ENCODE measurements around the gene ATP6V0A1.
"Not testable (repeated sequence)": the region's sequence is repeated elsewhere in the genome, so short reads cannot be mapped to it uniquely, and the experiment has no call there.

Gene ATP6V0A1

GRCh38 chr17:42458497-42459255 is at the start of gene ATP6V0A1:
TSS of gene ATP6V0A1 (plus strand) at chr17:42458878. CDS start at chr17:42460895, 2,017 bp downstream.
- H3K27ac ChIP-seq (ENCODE audit: low read depth, low read length), result peak within 1 kb of the TSS; percentile 96
- peak within 1 kb of the TSS; percentile 90 for H3K4me3 ChIP-seq (ENCODE audit: low read length)
- H3K4me1 ChIP-seq (ENCODE audit: control insufficient read depth, insufficient read depth, low read length), result peaks cover 6% of the 10 kb centered on the region

GRCh38 chr17:42409523-42410318 is 49.0 kb upstream of the ATP6V0A1 start:
- H3K9ac ChIP-seq (ENCODE audit: low read length), result no peak overlapping the region
- H3K4me3 ChIP-seq (ENCODE audit: low read length), result no peak overlapping the region
- H3K4me1 ChIP-seq (ENCODE audit: control insufficient read depth, insufficient read depth, low read length), result peaks cover 47% of the 10 kb centered on the region
- peaks cover 4% of the 10 kb centered on the region for H3K36me3 ChIP-seq (ENCODE audit: control insufficient read depth, insufficient read depth, low read length)
- H3K27ac ChIP-seq (ENCODE audit: low read depth, low read length), result peak overlapping the region; percentile 77
- H3K27me3 ChIP-seq (ENCODE audit: control insufficient read depth, insufficient read depth, low read length), result no peaks in the 10 kb centered on the region

More at GRCh38 chr17:42458497-42459255, at the start of gene ATP6V0A1:
- Histone ChIP-seq H3K9ac (ENCODE audit: low read length) (peak within 1 kb of the TSS; percentile 39), H3K27me3 (ENCODE audit: control insufficient read depth, insufficient read depth, low read length) (no peaks in the 10 kb centered on the region), H3K36me3 (ENCODE audit: control insufficient read depth, insufficient read depth, low read length) (peaks cover 2% of the 10 kb centered on the region)

- Histone ChIP-seq H3K4me1 (ENCODE audit: control insufficient read depth, insufficient read depth, low read length) (peaks cover 50% of the 10 kb centered on the region), H3K27ac (ENCODE audit: low read depth, low read length) (peak overlapping the region; percentile 77), H3K4me3 (ENCODE audit: low read length) (no peak overlapping the region), H3K36me3 (ENCODE audit: control insufficient read depth, insufficient read depth, low read length) (no peaks in the 10 kb centered on the region), H3K27me3 (ENCODE audit: control insufficient read depth, insufficient read depth, low read length) (no peaks in the 10 kb centered on the region), H3K9ac (ENCODE audit: low read length) (no peak overlapping the region)
Observed at GRCh38 chr17:42410319-42410685, 48.4 kb upstream of the ATP6V0A1 start.

GRCh38 chr17:42411361-42411760 is 47.3 kb upstream of the ATP6V0A1 start:
- Histone ChIP-seq H3K27me3 (ENCODE audit: control insufficient read depth, insufficient read depth, low read length) (no peaks in the 10 kb centered on the region), H3K4me1 (ENCODE audit: control insufficient read depth, insufficient read depth, low read length) (peaks cover 48% of the 10 kb centered on the region), H3K9ac (ENCODE audit: low read length) (no peak overlapping the region), H3K36me3 (ENCODE audit: control insufficient read depth, insufficient read depth, low read length) (no peaks in the 10 kb centered on the region), H3K4me3 (ENCODE audit: low read length) (no peak overlapping the region), H3K27ac (ENCODE audit: low read depth, low read length) (peak overlapping the region; percentile 71)

- H3K36me3 ChIP-seq (ENCODE audit: control insufficient read depth, insufficient read depth, low read length), result no peaks in the 10 kb centered on the region
- H3K4me1 ChIP-seq (ENCODE audit: control insufficient read depth, insufficient read depth, low read length), result peaks cover 45% of the 10 kb centered on the region
- no peaks in the 10 kb centered on the region for H3K27me3 ChIP-seq (ENCODE audit: control insufficient read depth, insufficient read depth, low read length)
- H3K27ac ChIP-seq (ENCODE audit: low read depth, low read length), result peak overlapping the region; percentile 71
- H3K9ac ChIP-seq (ENCODE audit: low read length), result no peak overlapping the region
- H3K4me3 ChIP-seq (ENCODE audit: low read length), result no peak overlapping the region
Observed at GRCh38 chr17:42411905-42412679, 46.6 kb upstream of the ATP6V0A1 start.

GRCh38 chr17:42413464-42414040 is 45.1 kb upstream of the ATP6V0A1 start:
- peak overlapping the region; percentile 51 for H3K27ac ChIP-seq (ENCODE audit: low read depth, low read length)
- no peak overlapping the region for H3K9ac ChIP-seq (ENCODE audit: low read length)
- no peak overlapping the region for H3K4me3 ChIP-seq (ENCODE audit: low read length)
- H3K36me3 ChIP-seq (ENCODE audit: control insufficient read depth, insufficient read depth, low read length), result no peaks in the 10 kb centered on the region
- no peaks in the 10 kb centered on the region for H3K27me3 ChIP-seq (ENCODE audit: control insufficient read depth, insufficient read depth, low read length)
- peaks cover 38% of the 10 kb centered on the region for H3K4me1 ChIP-seq (ENCODE audit: control insufficient read depth, insufficient read depth, low read length)

GRCh38 chr17:42414704-42415409 is 43.8 kb upstream of the ATP6V0A1 start:
- H3K4me1 ChIP-seq (ENCODE audit: control insufficient read depth, insufficient read depth, low read length), result peaks cover 34% of the 10 kb centered on the region
- H3K36me3 ChIP-seq (ENCODE audit: control insufficient read depth, insufficient read depth, low read length), result no peaks in the 10 kb centered on the region
- H3K9ac ChIP-seq (ENCODE audit: low read length), result no peak overlapping the region
- H3K27me3 ChIP-seq (ENCODE audit: control insufficient read depth, insufficient read depth, low read length), result no peaks in the 10 kb centered on the region
- H3K4me3 ChIP-seq (ENCODE audit: low read length), result peak overlapping the region; percentile 19
- peak overlapping the region; percentile 42 for H3K27ac ChIP-seq (ENCODE audit: low read depth, low read length)

GRCh38 chr17:42417981-42418380 is 40.7 kb upstream of the ATP6V0A1 start:
- H3K9ac ChIP-seq (ENCODE audit: low read length); H3K4me3 ChIP-seq (ENCODE audit: low read length): not testable (repeated sequence)

GRCh38 chr17:42421136-42421506 is 37.6 kb upstream of the ATP6V0A1 start:
- Histone ChIP-seq H3K9ac (ENCODE audit: low read length) (no peak overlapping the region), H3K4me1 (ENCODE audit: control insufficient read depth, insufficient read depth, low read length) (peaks cover 18% of the 10 kb centered on the region), H3K27me3 (ENCODE audit: control insufficient read depth, insufficient read depth, low read length) (peaks cover 8% of the 10 kb centered on the region), H3K36me3 (ENCODE audit: control insufficient read depth, insufficient read depth, low read length) (no peaks in the 10 kb centered on the region), H3K4me3 (ENCODE audit: low read length) (peak overlapping the region; percentile 95), H3K27ac (ENCODE audit: low read depth, low read length) (peak overlapping the region; percentile 98)

More at GRCh38 chr17:42417981-42418380, 40.7 kb upstream of the ATP6V0A1 start:
- H3K4me1 ChIP-seq (ENCODE audit: control insufficient read depth, insufficient read depth, low read length), result peaks cover 29% of the 10 kb centered on the region
- not testable (repeated sequence) for H3K27ac ChIP-seq (ENCODE audit: low read depth, low read length); H3K36me3 ChIP-seq (ENCODE audit: control insufficient read depth, insufficient read depth, low read length); H3K27me3 ChIP-seq (ENCODE audit: control insufficient read depth, insufficient read depth, low read length)

GRCh38 chr17:42421507-42422338 is 37.0 kb upstream of the ATP6V0A1 start:
- Histone ChIP-seq H3K36me3 (ENCODE audit: control insufficient read depth, insufficient read depth, low read length) (no peaks in the 10 kb centered on the region), H3K27ac (ENCODE audit: low read depth, low read length) (peak overlapping the region; percentile 98), H3K4me1 (ENCODE audit: control insufficient read depth, insufficient read depth, low read length) (peaks cover 16% of the 10 kb centered on the region), H3K9ac (ENCODE audit: low read length) (peak overlapping the region; percentile 42), H3K4me3 (ENCODE audit: low read length) (peak overlapping the region; percentile 95), H3K27me3 (ENCODE audit: control insufficient read depth, insufficient read depth, low read length) (peaks cover 8% of the 10 kb centered on the region)

GRCh38 chr17:42422412-42422957 is 36.2 kb upstream of the ATP6V0A1 start:
- peaks cover 15% of the 10 kb centered on the region for H3K4me1 ChIP-seq (ENCODE audit: control insufficient read depth, insufficient read depth, low read length)
- H3K4me3 ChIP-seq (ENCODE audit: low read length), result peak overlapping the region; percentile 95
- no peaks in the 10 kb centered on the region for H3K36me3 ChIP-seq (ENCODE audit: control insufficient read depth, insufficient read depth, low read length)
- peak overlapping the region; percentile 83 for H3K9ac ChIP-seq (ENCODE audit: low read length)
- peaks cover 8% of the 10 kb centered on the region for H3K27me3 ChIP-seq (ENCODE audit: control insufficient read depth, insufficient read depth, low read length)
- peak overlapping the region; percentile 98 for H3K27ac ChIP-seq (ENCODE audit: low read depth, low read length)

Data from rectal smooth muscle tissue (tissue), 1 donor.